Measurements from ENCODE around the gene PERM1. TPM values are rescaled to one million over a fixed set of nuclear protein-coding genes. Genes with fewer than 3 reads are reported as not detected.

PERM1 gene
- total RNA-seq, 1 experiment from 2014 or later: 0.81 TPM

GRCh38 chr1:927234-927633 is 54.7 kb downstream of the PERM1 start:
- ChIA-PET POLR2A (ENCODE audit: unreplicated experiment) (no interaction called here), CTCF (no interaction called here)
- Histone ChIP-seq H2AFZ (no peak overlapping the region), H3K79me2 (ENCODE audit: low read depth) (no peaks in the 10 kb centered on the region), H3F3A (ENCODE audit: insufficient read depth, low read depth) (peaks cover 13% of the 10 kb centered on the region), H3K4me1 (replicated peaks; ENCODE audit: insufficient read depth) (no peaks in the 10 kb centered on the region; the same call in 1 of the 2 replicates), H4K20me1 (ENCODE audit: insufficient read depth) (no peaks in the 10 kb centered on the region; the same call in 1 of the 2 replicates), H3K4me2 (no peak overlapping the region), H3K27ac (no peak overlapping the region), H3K9me2 (ENCODE audit: insufficient read depth) (no peaks in the 10 kb centered on the region), H3K36me3 (ENCODE audit: low read depth) (no peaks in the 10 kb centered on the region), H3K27me3 (ENCODE audit: insufficient read depth, low read depth) (peaks cover 26% of the 10 kb centered on the region), H3K9me3 (ENCODE audit: insufficient read depth, low read depth) (no peaks in the 10 kb centered on the region), H3K4me3 (no peak overlapping the region)
- TF ChIP-seq EZH2 (IDR thresholded peaks at IDR 0.05; ENCODE audit: low read depth): no peak
- BruUV-seq (replicated peaks): no TSS peak
- DNase-seq: no peak
- intact Hi-C loops (cut with micrococcal nuclease; ENCODE audit: unreplicated experiment): no loop called here

- no peaks in the 10 kb centered on the region for H3K36me3 ChIP-seq (ENCODE audit: low read depth)
- no peak overlapping the region for H3K4me3 ChIP-seq
- no peak overlapping the region for H3K27ac ChIP-seq
- no peaks in the 10 kb centered on the region for H3K79me2 ChIP-seq (ENCODE audit: low read depth)
- no peak overlapping the region for H2AFZ ChIP-seq
- peak overlapping the region; percentile 79 for H3K4me2 ChIP-seq
- H3F3A ChIP-seq (ENCODE audit: insufficient read depth, low read depth): peaks cover 6% of the 10 kb centered on the region; the same call in 1 of the 2 replicates
- peaks cover 26% of the 10 kb centered on the region for H3K27me3 ChIP-seq (ENCODE audit: insufficient read depth, low read depth)
- no peaks in the 10 kb centered on the region for H3K9me2 ChIP-seq (ENCODE audit: insufficient read depth)
- no peaks in the 10 kb centered on the region for H3K9me3 ChIP-seq (ENCODE audit: insufficient read depth, low read depth)
- TF ChIP-seq CTCF (conservative IDR thresholded peaks at IDR 0.05) (no peak), EZH2 (IDR thresholded peaks at IDR 0.05; ENCODE audit: low read depth) (no peak)
- intact Hi-C loops (cut with micrococcal nuclease; ENCODE audit: unreplicated experiment): no loop called here
- peaks cover 6% of the 10 kb centered on the region for H3K4me1 ChIP-seq (replicated peaks; ENCODE audit: insufficient read depth)
- ChIA-PET CTCF (no interaction called here), POLR2A (ENCODE audit: unreplicated experiment) (interaction anchor here (0.7 kb wide), 1 partner anchor 15 kb away, joined by 3 read pairs; no protein-coding TSS in a partner anchor)
- no peak for DNase-seq
- no peaks in the 10 kb centered on the region; the same call in 1 of the 2 replicates for H4K20me1 ChIP-seq (ENCODE audit: insufficient read depth)
- BruUV-seq (replicated peaks): no TSS peak
Observed at GRCh38 chr1:925561-926421, 56.1 kb downstream of the PERM1 start.

Other genes with a start within 250 kb of the PERM1 start
- gene SAMD11, start 58.2 kb downstream of the PERM1 start, total RNA-seq (2021): 0.59 and 2.2 TPM in 2 replicates
- 86.4 and 100 TPM in 2 replicates for gene NOC2L, start 22.8 kb downstream of the PERM1 start, total RNA-seq (2021)
- gene KLHL17, start 21.5 kb downstream of the PERM1 start, total RNA-seq (2021): 16.8 and 22.7 TPM in 2 replicates
- 9.1 and 11.9 TPM in 2 replicates for gene PLEKHN1, start 15.6 kb downstream of the PERM1 start, total RNA-seq (2021)
- 19.2 and 41.8 TPM in 2 replicates for gene HES4, start 18.0 kb upstream of the PERM1 start, total RNA-seq (2021)
- 20.9 and 37.7 TPM in 2 replicates for gene ISG15, start 31.4 kb upstream of the PERM1 start, total RNA-seq (2021)
- 278 and 381 TPM in 2 replicates for gene AGRN, start 38.0 kb upstream of the PERM1 start, total RNA-seq (2021)
- 3.2 and 3.6 TPM in 2 replicates for gene RNF223, start 92.2 kb upstream of the PERM1 start, total RNA-seq (2021)
- 26.6 and 31.1 TPM in 2 replicates for gene C1orf159, start 134.0 kb upstream of the PERM1 start, total RNA-seq (2021)
- 4.0 and 5.8 TPM in 2 replicates for gene TTLL10, start 191.8 kb upstream of the PERM1 start, total RNA-seq (2021)
- 6.9 and 14.1 TPM in 2 replicates for gene TNFRSF18, start 224.5 kb upstream of the PERM1 start, total RNA-seq (2021)
- gene TNFRSF4, start 232.1 kb upstream of the PERM1 start, total RNA-seq (2021): 0.20 and 0.38 TPM in 2 replicates
- gene SDF4, start 249.9 kb upstream of the PERM1 start, total RNA-seq (2021): 133 and 139 TPM in 2 replicates